Measurements from ENCODE around the gene SON.
A peak's percentile ranks its signal among the peaks of the same experiment; 100 is the strongest.

Gene SON

GRCh38 chr21:33541756-33542639 is 840 bp upstream of the SON start, which contains the start of gene GART (continued):
- TF ChIP-seq TSHZ1 (tag by site-specific recombination; IDR thresholded peaks at IDR 0.05; ENCODE audit: borderline replicate concordance) (0 out of 2 replicates have a peak, but pooled peaks have one; percentile 44), GLIS2 (tag by site-specific recombination; IDR thresholded peaks at IDR 0.05) (peak; percentile 92), GLIS1 (tag by site-specific recombination; IDR thresholded peaks at IDR 0.05) (peak; percentile 96), ZNF777 (tag by site-specific recombination; IDR thresholded peaks at IDR 0.05; ENCODE audit: borderline replicate concordance) (no peak), CTCF (tag by site-specific recombination; IDR thresholded peaks at IDR 0.05) (peak; percentile 29; the same call in 1 of the 2 replicates), ZNF645 (tag by site-specific recombination; IDR thresholded peaks at IDR 0.05) (no peak), ZNF2 (tag by site-specific recombination; IDR thresholded peaks at IDR 0.05) (0 out of 2 replicates have a peak, but pooled peaks have one; percentile 20), ZNF548 (tag by site-specific recombination; IDR thresholded peaks at IDR 0.05) (no peak), WT1 (tag by site-specific recombination; IDR thresholded peaks at IDR 0.05) (peak; percentile 37), ZNF175 (tag by site-specific recombination; IDR thresholded peaks at IDR 0.05) (no peak), ZFP3 (tag by site-specific recombination; IDR thresholded peaks at IDR 0.05; ENCODE audit: low read depth) (no peak), ZSCAN4 (tag by site-specific recombination; IDR thresholded peaks at IDR 0.05) (0 out of 2 replicates have a peak, but pooled peaks have one; percentile 24), ZNF624 (tag by site-specific recombination; IDR thresholded peaks at IDR 0.05) (0 out of 2 replicates have a peak, but pooled peaks have one; percentile 30), ZNF521 (tag by site-specific recombination; IDR thresholded peaks at IDR 0.05) (no peak), ELK4 (IDR thresholded peaks at IDR 0.05; ENCODE audit: borderline replicate concordance, low read depth, low read length) (no peak; the same call in 1 of the 2 replicates), ZNF501 (tag by site-specific recombination; IDR thresholded peaks at IDR 0.05) (no peak), ZNF670 (tag by site-specific recombination; IDR thresholded peaks at IDR 0.05; ENCODE audit: low read depth) (no peak), ZNF221 (tag by site-specific recombination; IDR thresholded peaks at IDR 0.05; ENCODE audit: borderline replicate concordance) (no peak), REST (tag by site-specific recombination; IDR thresholded peaks at IDR 0.05) (0 out of 2 replicates have a peak, but pooled peaks have one; percentile 12), ZNF239 (tag by site-specific recombination; IDR thresholded peaks at IDR 0.05) (0 out of 2 replicates have a peak, but pooled peaks have one; percentile 20), HOXA7 (CRISPR knock-in tag; IDR thresholded peaks at IDR 0.05; ENCODE audit: borderline replicate concordance) (no peak), SP3 (tag by site-specific recombination; IDR thresholded peaks at IDR 0.05) (peak; percentile 76), ZBTB10 (tag by site-specific recombination; IDR thresholded peaks at IDR 0.05) (no peak; the same call in 1 of the 2 replicates)

Measured in HEK293 (cell line).